Left renal cortex interstitium (tissue), 4 donors: ENCODE results near the gene ERBB4. TPM values are rescaled to one million over a fixed set of nuclear protein-coding genes. Genes with fewer than 3 reads are reported as not detected.
"Not testable (repeated sequence)": the region's sequence is repeated elsewhere in the genome, so short reads cannot be mapped to it uniquely, and the experiment has no call there.

Source experiments
- DNase-seq, 4 donors: peaks; one replicate each; pipeline ENCODE4 v3.0.0-alpha.2; 2013; ENCODE audit warnings: low read depth in 4 of 4, low spot score in 2 of 4, missing footprints in 1 of 4
- polyA plus RNA-seq, 4 donors: library from polyadenylated mRNA; unstranded; fragments of 120-200 nt; gene quantifications; one replicate each; pipeline ENCODE4 v1.2.1, GENCODE V29; 2013; ENCODE audit not compliant: insufficient read length in 4 of 4

Gene ERBB4
- polyA plus RNA-seq, 4 donors = 34.7 to 59.5 (median 45.5) TPM

DNA sequence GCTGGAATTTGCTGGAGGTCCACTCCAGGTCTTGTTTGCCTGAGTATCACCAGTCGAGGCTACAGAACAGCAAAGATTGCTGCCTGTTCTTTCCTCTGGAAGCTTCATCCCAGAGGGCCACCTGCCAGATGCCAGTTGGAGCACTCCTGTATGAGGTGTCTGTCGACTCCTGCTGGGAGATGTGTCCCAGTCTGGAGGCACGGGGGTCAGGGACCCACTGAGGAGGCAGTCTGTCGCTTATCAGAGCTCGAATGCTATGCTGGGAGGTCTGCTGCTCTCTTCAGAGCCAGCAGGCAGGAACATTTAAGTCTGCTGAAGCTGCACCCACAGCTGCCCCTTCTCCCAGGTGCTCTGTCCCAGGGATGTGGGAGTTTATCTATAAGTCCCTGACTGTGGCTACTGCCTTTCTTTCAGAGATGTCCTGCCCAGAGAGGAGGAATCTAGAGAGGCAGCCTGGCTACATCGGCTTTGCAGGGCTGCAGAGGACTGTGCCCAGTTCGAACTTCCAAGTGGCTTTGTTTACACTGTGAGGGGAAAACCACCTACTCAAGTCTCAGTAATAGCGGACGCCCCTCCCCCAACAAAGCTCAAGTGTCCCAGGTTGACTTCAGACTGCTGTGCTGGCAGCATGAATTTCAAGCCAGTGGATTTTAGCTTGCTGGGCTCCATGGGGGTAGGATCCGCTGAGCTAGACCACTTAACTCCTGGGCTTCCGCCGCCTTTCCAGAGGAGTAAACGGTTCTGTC is 301.1 kb downstream of the ERBB4 start:
- DNase-seq = no peak

GRCh38 chr2:212228743-212229171 is 309.8 kb downstream of the ERBB4 start:
- DNase-seq = no peak

DNA sequence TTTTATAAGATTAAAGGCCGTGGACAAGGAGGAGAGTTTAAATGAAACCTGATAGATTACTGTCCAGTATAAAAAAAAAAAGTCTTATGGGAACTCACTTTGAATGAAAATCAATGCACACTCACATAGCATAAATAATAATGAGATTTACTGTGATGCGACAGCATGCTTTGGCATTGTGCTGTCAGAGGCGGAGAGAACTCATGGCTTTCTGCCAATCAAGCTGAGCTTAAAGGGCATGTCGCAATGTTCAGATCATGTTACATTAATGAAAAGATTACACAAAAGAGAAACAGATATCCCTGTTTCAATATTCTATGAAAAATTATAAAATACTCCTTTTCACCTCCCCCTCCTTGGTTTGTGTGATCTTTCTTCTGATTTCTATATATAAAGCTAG is 310.8 kb downstream of the ERBB4 start:
- no peak for DNase-seq

- no peak for DNase-seq
These were observed 312.5 kb downstream of the ERBB4 start for GRCh38 chr2:212226114-212226513.

DNA sequence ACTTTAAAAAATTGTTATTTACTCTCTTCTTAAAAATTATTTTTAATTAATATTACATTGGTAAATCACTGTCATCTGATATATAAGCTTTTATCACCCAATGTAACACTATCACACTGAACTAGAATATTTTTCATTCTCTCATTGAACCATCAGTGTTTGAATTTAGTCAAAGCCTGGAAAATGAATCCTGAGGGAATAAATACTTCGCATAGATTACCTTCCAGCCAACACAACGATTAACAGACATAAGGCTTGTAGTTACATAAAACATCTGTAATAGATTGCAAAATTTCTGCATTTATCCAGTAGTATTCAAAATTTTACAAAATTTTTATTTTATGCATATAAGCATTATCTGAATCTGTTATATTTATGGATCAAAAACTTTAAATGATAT is 314.9 kb downstream of the ERBB4 start:
- no peak for DNase-seq

DNA sequence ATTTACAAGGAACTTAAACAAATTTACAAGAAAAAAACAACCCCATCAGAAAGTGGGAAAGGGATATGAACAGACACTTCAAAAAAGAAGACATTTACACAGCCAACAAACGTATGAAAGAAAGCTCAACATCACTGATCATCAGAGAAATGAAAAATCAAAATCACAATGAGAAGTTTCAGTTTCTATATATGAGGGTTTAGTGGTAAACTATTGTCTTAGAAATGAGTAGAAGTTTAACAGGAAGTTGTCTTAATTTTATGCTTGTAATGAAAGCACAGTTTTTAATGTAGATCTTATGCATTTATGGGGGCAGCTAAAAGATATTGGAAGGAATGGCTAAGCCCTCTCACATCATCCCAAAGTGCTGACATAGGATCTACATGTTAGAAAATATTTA is 325.4 kb downstream of the ERBB4 start:
- DNase-seq = no peak

DNA sequence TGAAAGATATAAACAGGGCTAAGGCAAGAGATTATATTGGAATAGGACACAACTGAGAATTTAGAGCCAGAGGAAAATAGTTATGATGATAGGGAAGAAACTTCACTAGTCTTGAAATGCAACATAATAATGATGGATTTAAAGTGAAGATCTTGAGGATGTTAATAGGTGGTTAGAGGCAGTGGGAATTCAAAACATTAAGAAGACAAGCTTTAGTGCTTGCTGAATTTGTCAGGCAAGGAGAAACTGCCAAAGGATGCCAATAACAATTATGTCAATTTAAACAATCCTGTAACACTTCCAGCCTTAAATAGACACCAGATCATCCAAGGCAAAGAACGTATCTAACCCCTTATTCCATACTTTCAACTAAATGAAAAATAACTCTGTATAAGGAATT is 330.1 kb downstream of the ERBB4 start:
- DNase-seq = no peak

DNA sequence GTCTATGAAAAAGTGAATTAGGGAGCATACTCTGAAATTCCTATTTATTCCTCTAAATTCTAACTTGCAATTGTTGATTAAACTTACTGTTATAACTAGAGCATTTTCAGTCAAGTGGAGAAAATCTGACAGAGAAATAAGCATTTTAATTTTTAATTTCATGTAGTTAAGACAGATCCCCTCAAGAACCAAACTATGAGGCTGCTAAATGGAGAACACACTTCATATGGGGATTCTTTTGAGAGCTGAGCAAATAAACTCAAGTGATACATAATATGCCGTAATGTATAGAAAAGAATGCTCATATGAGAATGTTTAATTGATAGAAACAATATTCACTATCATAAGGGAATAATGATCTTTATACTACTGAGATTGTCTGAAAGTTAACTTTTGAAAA is 340.8 kb downstream of the ERBB4 start:
- no peak for DNase-seq

GRCh38 chr2:212195626-212196025 is 343.0 kb downstream of the ERBB4 start:
- DNase-seq = no peak

DNA sequence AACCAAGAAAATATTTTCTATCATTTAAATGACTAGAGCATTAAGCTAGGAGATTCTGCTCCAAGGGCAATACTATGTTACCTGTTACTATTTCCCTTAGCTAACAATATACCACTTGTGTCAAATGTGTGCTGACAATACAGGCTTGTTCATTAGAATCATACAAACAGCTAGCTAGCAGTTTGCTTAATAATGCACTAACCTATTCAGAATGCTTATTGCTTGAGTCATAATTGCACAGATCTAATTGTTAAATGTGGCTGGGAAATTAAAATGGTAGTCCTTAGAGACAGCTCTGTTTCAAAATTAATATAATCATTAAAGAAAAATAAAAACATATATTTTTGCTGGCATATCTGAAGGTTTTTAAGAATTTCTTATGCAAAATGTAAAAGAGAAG is 344.2 kb downstream of the ERBB4 start:
- DNase-seq = no peak

DNA sequence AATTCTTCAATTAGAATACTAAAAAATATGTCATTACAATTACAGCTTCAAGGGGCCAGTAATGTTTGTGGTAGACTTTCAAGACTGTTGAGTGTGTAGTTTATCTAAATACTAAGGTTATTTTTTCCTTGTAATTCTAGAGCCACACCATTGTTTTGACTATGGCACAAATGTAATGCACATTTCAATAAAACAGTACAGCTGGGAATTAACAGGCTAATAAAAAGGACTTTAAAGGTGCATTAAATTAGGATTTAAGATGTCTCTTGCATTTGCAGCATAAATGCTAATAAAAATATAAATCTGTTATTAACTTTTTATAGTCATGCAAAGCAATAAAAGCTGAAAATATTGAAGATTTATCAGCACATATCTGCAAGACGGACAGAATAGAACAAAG is 344.8 kb downstream of the ERBB4 start:
- DNase-seq = no peak

DNA sequence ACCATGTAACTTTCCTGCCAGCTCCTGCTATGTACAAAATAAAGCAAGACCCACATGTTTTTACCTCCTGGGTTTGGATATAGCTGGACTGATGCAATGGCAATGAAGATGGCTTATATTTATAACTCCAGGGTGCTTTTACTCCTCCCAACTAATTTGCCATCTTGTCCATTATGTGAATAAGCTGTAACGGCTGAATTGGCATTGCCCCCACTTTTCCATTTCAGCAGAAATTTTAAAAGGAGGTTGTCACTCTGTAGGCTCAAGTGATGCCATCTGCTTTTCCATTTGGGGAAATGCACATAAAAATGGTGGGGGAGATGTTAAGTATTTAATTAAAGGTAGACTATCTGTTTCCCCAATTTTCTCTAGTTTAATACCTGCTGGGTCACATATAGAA is 345.5 kb downstream of the ERBB4 start:
- no peak for DNase-seq

DNA sequence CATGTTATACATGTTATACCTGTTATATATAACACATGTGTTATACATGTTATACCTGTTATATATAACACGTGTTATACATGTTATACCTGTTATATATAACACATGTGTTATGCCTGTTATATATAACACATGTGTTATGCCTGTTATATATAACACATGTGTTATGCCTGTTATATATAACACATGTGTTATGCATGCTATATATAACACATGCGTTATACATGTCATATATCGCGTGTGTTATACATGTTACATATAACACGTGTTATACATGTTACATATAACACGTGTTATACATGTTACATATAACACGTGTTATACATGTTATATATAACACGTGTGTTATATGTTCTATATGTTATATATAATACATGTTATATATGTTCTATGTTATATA is 347.2 kb downstream of the ERBB4 start:
- not testable (repeated sequence) for DNase-seq

GRCh38 chr2:212186166-212186565 is 352.4 kb downstream of the ERBB4 start:
- no peak for DNase-seq

DNA sequence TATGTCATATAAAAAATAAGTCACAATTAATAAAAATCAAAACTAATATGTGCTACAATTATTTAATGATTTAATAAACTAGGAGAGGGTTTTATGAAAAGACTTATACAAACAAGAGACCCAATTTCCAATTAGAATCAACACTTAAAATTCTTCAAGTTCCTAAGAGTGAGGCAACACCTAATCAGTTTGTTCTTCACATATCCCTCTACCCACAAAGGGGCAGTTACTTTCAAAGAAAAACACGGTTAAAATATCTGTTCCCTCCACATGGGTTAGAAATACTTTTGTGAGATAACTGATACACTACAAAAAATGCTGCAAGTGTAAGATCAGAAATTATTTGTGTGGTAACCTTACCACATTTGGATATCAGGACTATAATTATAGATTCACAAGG is 357.0 kb downstream of the ERBB4 start:
- no peak for DNase-seq

GRCh38 chr2:212180408-212181083 is 358.1 kb downstream of the ERBB4 start:
- DNase-seq = no peak

DNA sequence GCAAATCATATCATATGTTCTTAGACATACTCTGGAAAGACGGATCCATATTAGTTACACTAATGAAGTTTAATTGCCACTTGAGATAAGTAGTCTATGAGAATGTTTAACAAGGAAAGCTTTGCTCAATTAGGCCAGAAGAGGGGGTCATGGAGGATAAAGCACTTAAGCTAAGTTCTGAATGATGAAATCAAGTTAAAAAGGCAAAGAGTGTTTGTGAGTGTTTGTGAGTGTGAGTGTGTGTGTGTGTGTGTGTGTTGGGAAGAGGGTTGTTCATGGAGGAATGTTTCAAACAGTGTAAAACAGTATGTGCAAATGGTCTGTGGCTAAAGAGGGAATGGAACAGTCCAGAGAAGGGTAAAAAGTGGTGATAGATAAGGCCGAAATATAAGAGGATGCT is 360.9 kb downstream of the ERBB4 start:
- DNase-seq = no peak

GRCh38 chr2:212176151-212176550 is 362.5 kb downstream of the ERBB4 start:
- no peak for DNase-seq

DNA sequence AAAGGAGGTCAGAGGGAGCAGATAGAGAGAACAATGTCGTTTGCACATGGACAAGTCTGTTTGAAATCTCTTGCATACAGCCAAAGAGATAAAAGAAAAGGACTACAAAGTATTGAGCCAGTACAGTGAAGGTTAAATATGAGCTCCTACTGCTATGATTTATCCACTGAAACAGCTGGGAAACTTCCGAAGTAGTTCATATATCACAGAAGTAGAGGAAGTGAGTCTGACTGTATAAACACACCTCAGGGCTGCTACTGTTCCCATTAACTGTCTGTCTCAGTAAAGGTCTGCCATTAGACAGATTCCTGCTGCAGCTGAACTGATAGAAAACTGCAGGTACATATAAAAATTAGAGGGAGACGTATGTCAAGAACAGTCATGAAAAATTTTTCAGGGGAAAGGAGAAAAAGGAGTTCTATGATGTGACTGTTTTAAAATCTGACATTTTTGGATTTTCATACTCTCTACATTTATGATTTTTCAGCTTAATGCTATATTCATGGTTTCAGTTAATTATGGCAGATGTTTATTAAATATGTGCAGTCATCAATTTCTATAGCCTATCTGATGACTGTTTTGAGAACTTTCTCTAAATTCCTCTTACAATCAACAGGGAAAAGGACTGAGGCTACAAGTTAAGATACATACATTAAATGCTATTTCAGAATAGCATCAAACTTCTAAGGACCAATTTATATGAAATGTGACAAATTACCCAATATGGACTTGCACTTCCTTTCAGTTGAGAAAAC is 364.7 kb downstream of the ERBB4 start:
- peak in 3 of 4 donors; percentile 29 to 34 (median 31) for DNase-seq

DNA sequence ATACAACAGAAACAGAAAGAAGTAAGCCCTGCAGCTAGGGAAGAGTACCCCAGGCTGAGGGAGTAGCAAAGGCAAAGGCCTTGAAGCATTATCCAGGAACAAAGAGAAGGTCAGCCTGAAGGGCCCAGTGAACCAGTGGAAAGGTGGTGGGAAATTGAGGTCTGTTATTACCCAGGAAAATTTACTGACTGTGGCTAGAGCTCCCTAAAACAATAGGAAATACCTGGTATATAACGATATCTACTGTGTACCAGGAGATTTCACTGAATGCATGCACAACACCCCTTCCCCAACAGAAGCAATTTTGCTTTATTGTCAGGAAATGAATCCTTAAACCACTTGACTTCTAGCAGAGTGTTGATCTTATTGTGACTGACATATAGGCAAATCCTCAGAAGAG is 365.3 kb downstream of the ERBB4 start:
- DNase-seq = peak in 1 of 4 donors; percentile 9

DNA sequence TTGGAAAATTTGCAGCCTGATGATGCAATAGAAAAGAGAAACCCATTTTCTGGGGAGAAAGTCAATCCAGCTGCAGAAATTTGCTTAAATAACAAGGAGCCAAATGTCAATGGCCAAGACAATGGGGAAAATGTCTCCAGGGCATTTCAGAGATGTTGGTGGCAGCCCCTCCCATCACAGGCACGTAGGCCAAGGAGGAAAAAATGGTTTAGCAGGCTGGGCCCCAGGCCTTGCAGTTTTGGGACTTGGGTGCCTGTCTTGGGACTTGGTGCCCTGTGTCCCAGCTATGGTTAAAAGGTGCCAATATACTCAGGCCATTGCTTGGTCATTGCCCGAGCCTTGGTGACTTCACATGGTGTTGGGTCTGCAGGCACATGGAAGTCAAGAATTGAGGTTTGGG is 368.2 kb downstream of the ERBB4 start:
- no peak for DNase-seq

DNA sequence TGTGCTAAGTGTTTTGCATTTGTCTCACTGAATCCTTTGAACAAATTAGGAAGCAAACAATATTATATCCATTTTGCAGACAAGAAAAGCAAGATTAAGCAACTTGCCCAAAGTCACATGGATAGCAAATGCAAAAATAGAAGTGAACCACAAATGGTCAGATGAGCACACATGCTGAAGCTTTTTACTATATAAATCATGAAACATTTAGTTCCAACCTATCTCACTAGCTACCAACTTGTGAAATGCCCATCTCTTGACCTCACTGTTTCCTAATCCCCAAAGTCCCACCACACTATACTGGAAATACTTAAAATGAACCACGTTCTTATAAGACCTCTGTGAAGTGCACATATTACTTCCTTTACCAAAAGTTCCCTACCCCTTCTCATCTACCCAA is 380.5 kb downstream of the ERBB4 start:
- DNase-seq = no peak
